ENCODE data around the gene PLD2.

Gene PLD2

GRCh38 chr17:4785311-4786105 lies 21.4 kb upstream of the PLD2 start:
- Histone ChIP-seq H4K20me1 (ENCODE audit: insufficient read depth) (no peaks in the 10 kb centered on the region), H3K79me2 (ENCODE audit: insufficient read depth, low read depth) (no peaks in the 10 kb centered on the region), H3K27ac (no peak overlapping the region), H3K4me2 (no peak overlapping the region), H3K9ac (no peak overlapping the region), H3K4me1 (ENCODE audit: low read depth, poor library complexity, severe bottlenecking) (no peaks in the 10 kb centered on the region), H3K27me3 (ENCODE audit: insufficient read depth, low read depth) (no peaks in the 10 kb centered on the region), H2AFZ (ENCODE audit: low read depth) (no peak overlapping the region), H3K4me3 (IDR thresholded peaks at IDR 0.05; ENCODE audit: insufficient read depth, low read depth, low read length) (no peak overlapping the region), H3K36me3 (ENCODE audit: insufficient read depth) (no peaks in the 10 kb centered on the region)
- no peak for TF ChIP-seq CTCF (conservative IDR thresholded peaks at IDR 0.05; ENCODE audit: low read depth, low read length)

- Histone ChIP-seq H2AFZ (ENCODE audit: low read depth) (no peak within 1 kb of the TSS), H3K4me3 (IDR thresholded peaks at IDR 0.05; ENCODE audit: insufficient read depth, low read depth, low read length) (no peak within 1 kb of the TSS), H3K27me3 (ENCODE audit: insufficient read depth, low read depth) (no peaks in the 10 kb centered on the region), H3K79me2 (ENCODE audit: insufficient read depth, low read depth) (no peaks in the 10 kb centered on the region), H3K36me3 (ENCODE audit: insufficient read depth) (no peaks in the 10 kb centered on the region), H3K9ac (no peak within 1 kb of the TSS), H3K4me2 (no peak within 1 kb of the TSS), H4K20me1 (ENCODE audit: insufficient read depth) (no peaks in the 10 kb centered on the region), H3K4me1 (ENCODE audit: low read depth, poor library complexity, severe bottlenecking) (no peaks in the 10 kb centered on the region), H3K27ac (no peak within 1 kb of the TSS)
- TF ChIP-seq CTCF (conservative IDR thresholded peaks at IDR 0.05; ENCODE audit: low read depth, low read length), result no peak
Measured at GRCh38 chr17:4786106-4786511, 20.8 kb upstream of the PLD2 start, which contains the start of gene VMO1. Gene VMO1 (minus strand): TSS chr17:4786364. CDS start chr17:4786352, 12 bp downstream.

GRCh38 chr17:4786516-4786915 lies 20.4 kb upstream of the PLD2 start:
- Histone ChIP-seq H3K27me3 (ENCODE audit: insufficient read depth, low read depth) (no peaks in the 10 kb centered on the region), H3K36me3 (ENCODE audit: insufficient read depth) (no peaks in the 10 kb centered on the region), H3K4me2 (no peak overlapping the region), H3K79me2 (ENCODE audit: insufficient read depth, low read depth) (no peaks in the 10 kb centered on the region), H3K27ac (no peak overlapping the region), H3K9ac (no peak overlapping the region), H3K4me3 (IDR thresholded peaks at IDR 0.05; ENCODE audit: insufficient read depth, low read depth, low read length) (no peak overlapping the region), H3K4me1 (ENCODE audit: low read depth, poor library complexity, severe bottlenecking) (no peaks in the 10 kb centered on the region), H4K20me1 (ENCODE audit: insufficient read depth) (no peaks in the 10 kb centered on the region), H2AFZ (ENCODE audit: low read depth) (no peak overlapping the region)
- no peak for TF ChIP-seq CTCF (conservative IDR thresholded peaks at IDR 0.05; ENCODE audit: low read depth, low read length)

- Histone ChIP-seq H3K4me3 (IDR thresholded peaks at IDR 0.05; ENCODE audit: insufficient read depth, low read depth, low read length) (no peak overlapping the region), H3K4me2 (no peak overlapping the region), H3K27me3 (ENCODE audit: insufficient read depth, low read depth) (no peaks in the 10 kb centered on the region), H4K20me1 (ENCODE audit: insufficient read depth) (no peaks in the 10 kb centered on the region), H3K27ac (no peak overlapping the region), H2AFZ (ENCODE audit: low read depth) (no peak overlapping the region), H3K9ac (no peak overlapping the region), H3K79me2 (ENCODE audit: insufficient read depth, low read depth) (no peaks in the 10 kb centered on the region), H3K36me3 (ENCODE audit: insufficient read depth) (no peaks in the 10 kb centered on the region), H3K4me1 (ENCODE audit: low read depth, poor library complexity, severe bottlenecking) (no peaks in the 10 kb centered on the region)
- no peak for TF ChIP-seq CTCF (conservative IDR thresholded peaks at IDR 0.05; ENCODE audit: low read depth, low read length)
Measured at GRCh38 chr17:4788159-4788806, 18.7 kb upstream of the PLD2 start.

All from KMS-11 (cell line).